Measurements from ENCODE around the gene OSBPL8. TPM values are rescaled to one million over a fixed set of nuclear protein-coding genes. Genes with fewer than 3 reads are reported as not detected.

Gene OSBPL8
- total and polyA plus RNA-seq, 2 donors (not counting 1 experiment from before 2014, with no cell fraction given) = 89.6 to 240 TPM

DNA sequence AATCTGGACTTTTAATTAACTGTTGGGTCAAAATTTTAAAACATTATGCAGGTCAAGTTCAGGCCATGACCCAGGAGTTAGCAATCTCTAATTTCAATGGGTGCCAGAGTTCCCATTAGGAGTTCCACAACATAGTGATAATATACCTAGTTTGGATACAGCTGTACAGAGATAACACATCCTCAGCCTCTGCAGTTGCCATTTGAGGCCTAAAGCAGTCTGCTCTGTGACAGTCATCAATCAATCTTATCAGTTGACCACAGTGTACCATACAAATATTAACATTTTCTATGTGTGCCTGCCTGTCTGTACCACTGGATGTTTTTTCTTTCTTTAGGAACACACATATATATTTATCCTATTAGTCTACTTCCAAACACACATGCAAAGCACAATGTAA, 157.3 kb downstream of the OSBPL8 start:
- no peak overlapping the region for H3K9ac ChIP-seq (ENCODE audit: insufficient read depth, low read length)
- TF ChIP-seq, protein P1, sequence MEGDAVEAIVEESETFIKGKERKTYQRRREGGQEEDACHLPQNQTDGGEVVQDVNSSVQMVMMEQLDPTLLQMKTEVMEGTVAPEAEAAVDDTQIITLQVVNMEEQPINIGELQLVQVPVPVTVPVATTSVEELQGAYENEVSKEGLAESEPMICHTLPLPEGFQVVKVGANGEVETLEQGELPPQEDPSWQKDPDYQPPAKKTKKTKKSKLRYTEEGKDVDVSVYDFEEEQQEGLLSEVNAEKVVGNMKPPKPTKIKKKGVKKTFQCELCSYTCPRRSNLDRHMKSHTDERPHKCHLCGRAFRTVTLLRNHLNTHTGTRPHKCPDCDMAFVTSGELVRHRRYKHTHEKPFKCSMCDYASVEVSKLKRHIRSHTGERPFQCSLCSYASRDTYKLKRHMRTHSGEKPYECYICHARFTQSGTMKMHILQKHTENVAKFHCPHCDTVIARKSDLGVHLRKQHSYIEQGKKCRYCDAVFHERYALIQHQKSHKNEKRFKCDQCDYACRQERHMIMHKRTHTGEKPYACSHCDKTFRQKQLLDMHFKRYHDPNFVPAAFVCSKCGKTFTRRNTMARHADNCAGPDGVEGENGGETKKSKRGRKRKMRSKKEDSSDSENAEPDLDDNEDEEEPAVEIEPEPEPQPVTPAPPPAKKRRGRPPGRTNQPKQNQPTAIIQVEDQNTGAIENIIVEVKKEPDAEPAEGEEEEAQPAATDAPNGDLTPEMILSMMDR (conservative IDR thresholded peaks at IDR 0.05 in 1 of 2, IDR thresholded peaks at IDR 0.05 in 1 of 2; ENCODE audit: low read depth in 1 of 2, low read length in 2 of 2) = no peak
- TF ChIP-seq EZH2 (IDR thresholded peaks at IDR 0.05; ENCODE audit: low read length, missing control alignments) = no peak
- no peaks in the 10 kb centered on the region for H3K4me1 ChIP-seq (ENCODE audit: control insufficient read depth, extremely low read depth, insufficient read depth, low read length)
- H4K20me1 ChIP-seq (ENCODE audit: control insufficient read depth, extremely low read depth, insufficient read depth, low read length) = no peaks in the 10 kb centered on the region
- no peaks in the 10 kb centered on the region for H3K9me3 ChIP-seq (ENCODE audit: control insufficient read depth, insufficient read depth, low read depth, low read length)
- H2AFZ ChIP-seq (ENCODE audit: low read length) = no peak overlapping the region
- H3K79me2 ChIP-seq (ENCODE audit: control insufficient read depth, insufficient read depth, low read length) = no peaks in the 10 kb centered on the region
- H3K27me3 ChIP-seq (ENCODE audit: control insufficient read depth, insufficient read depth, low read length) = no peaks in the 10 kb centered on the region
- H3K4me2 ChIP-seq (ENCODE audit: extremely low read depth, insufficient read depth, low read length) = no peak overlapping the region
- no peak for DNase-seq (ENCODE audit: low read depth in 2 of 2)
- no peak overlapping the region for H3K4me3 ChIP-seq (replicated peaks in 1 of 4; ENCODE audit: control extremely low read depth in 1 of 4, insufficient read depth in 1 of 4, low read depth in 3 of 4, low read length in 4 of 4)
- no peaks in the 10 kb centered on the region for H3K36me3 ChIP-seq (ENCODE audit: control insufficient read depth, insufficient read depth, low read length)
- no peak overlapping the region for H3K27ac ChIP-seq (ENCODE audit: insufficient read depth, low read length)

DNA sequence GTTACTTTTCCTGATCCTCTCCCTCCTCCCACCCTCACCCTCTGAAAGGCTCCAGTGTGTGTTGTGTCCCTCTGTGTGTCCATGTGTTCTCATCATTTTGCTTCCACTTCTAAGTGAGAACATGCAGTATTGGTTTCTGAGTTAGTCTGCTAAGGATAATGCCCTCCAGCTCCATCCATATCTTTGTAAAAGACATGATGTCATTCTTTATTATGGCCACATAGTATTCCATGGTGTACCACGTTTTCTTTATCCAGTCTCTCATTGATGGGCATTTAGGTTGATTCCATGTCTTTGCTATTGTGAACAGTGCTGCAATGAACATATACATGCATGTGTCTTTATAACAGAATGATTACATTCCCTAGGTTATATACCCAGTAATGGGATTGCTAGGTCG, 159.4 kb downstream of the OSBPL8 start:
- Histone ChIP-seq H4K20me1 (ENCODE audit: control insufficient read depth, extremely low read depth, insufficient read depth, low read length) (no peaks in the 10 kb centered on the region), H3K9me3 (ENCODE audit: control insufficient read depth, insufficient read depth, low read depth, low read length) (no peaks in the 10 kb centered on the region), H3K4me3 (replicated peaks in 1 of 4; ENCODE audit: control extremely low read depth in 1 of 4, insufficient read depth in 1 of 4, low read depth in 3 of 4, low read length in 4 of 4) (no peak overlapping the region), H3K79me2 (ENCODE audit: control insufficient read depth, insufficient read depth, low read length) (no peaks in the 10 kb centered on the region), H3K9ac (ENCODE audit: insufficient read depth, low read length) (no peak overlapping the region), H3K4me1 (ENCODE audit: control insufficient read depth, extremely low read depth, insufficient read depth, low read length) (no peaks in the 10 kb centered on the region), H3K4me2 (ENCODE audit: extremely low read depth, insufficient read depth, low read length) (no peak overlapping the region), H2AFZ (ENCODE audit: low read length) (no peak overlapping the region), H3K27me3 (ENCODE audit: control insufficient read depth, insufficient read depth, low read length) (no peaks in the 10 kb centered on the region), H3K36me3 (ENCODE audit: control insufficient read depth, insufficient read depth, low read length) (no peaks in the 10 kb centered on the region), H3K27ac (ENCODE audit: insufficient read depth, low read length) (no peak overlapping the region)
- TF ChIP-seq EZH2 (IDR thresholded peaks at IDR 0.05; ENCODE audit: low read length, missing control alignments) = no peak
- TF ChIP-seq, protein P1 (conservative IDR thresholded peaks at IDR 0.05 in 1 of 2, IDR thresholded peaks at IDR 0.05 in 1 of 2; ENCODE audit: low read depth in 1 of 2, low read length in 2 of 2) = no peak
- DNase-seq (ENCODE audit: low read depth in 2 of 2) = no peak

DNA sequence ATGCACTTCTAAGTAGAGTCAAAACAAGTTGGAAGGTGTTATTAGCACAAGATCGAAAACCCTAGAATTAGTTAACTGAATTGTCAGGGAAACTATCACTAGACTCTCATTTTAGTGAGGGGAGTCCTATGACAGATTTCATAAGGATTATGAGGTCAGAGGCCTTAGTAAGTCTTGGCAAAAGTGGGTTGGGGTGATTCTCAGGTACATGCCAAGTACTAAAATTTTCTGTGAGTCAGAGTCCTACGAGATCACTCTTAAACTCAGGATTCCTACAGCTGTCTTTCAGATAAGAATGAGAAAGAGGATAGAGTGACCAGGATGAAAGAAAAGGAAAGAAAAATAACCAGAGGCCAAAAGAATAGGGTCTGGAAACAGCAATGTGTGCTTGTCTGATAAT, 160.5 kb downstream of the OSBPL8 start:
- H3K9me3 ChIP-seq (ENCODE audit: control insufficient read depth, insufficient read depth, low read depth, low read length) = no peaks in the 10 kb centered on the region
- H3K27ac ChIP-seq (ENCODE audit: insufficient read depth, low read length) = no peak overlapping the region
- H3K79me2 ChIP-seq (ENCODE audit: control insufficient read depth, insufficient read depth, low read length) = no peaks in the 10 kb centered on the region
- H3K4me2 ChIP-seq (ENCODE audit: extremely low read depth, insufficient read depth, low read length) = no peak overlapping the region
- H2AFZ ChIP-seq (ENCODE audit: low read length) = no peak overlapping the region
- H4K20me1 ChIP-seq (ENCODE audit: control insufficient read depth, extremely low read depth, insufficient read depth, low read length) = no peaks in the 10 kb centered on the region
- no peak overlapping the region for H3K9ac ChIP-seq (ENCODE audit: insufficient read depth, low read length)
- peak in 1 of 2 donors; percentile 6 for DNase-seq (ENCODE audit: low read depth in 2 of 2)
- no peaks in the 10 kb centered on the region for H3K4me1 ChIP-seq (ENCODE audit: control insufficient read depth, extremely low read depth, insufficient read depth, low read length)
- H3K36me3 ChIP-seq (ENCODE audit: control insufficient read depth, insufficient read depth, low read length) = no peaks in the 10 kb centered on the region
- TF ChIP-seq EZH2 (IDR thresholded peaks at IDR 0.05; ENCODE audit: low read length, missing control alignments) = no peak
- TF ChIP-seq, protein P1 (conservative IDR thresholded peaks at IDR 0.05 in 1 of 2, IDR thresholded peaks at IDR 0.05 in 1 of 2; ENCODE audit: low read depth in 1 of 2, low read length in 2 of 2) = no peak
- no peak overlapping the region for H3K4me3 ChIP-seq (replicated peaks in 1 of 4; ENCODE audit: control extremely low read depth in 1 of 4, insufficient read depth in 1 of 4, low read depth in 3 of 4, low read length in 4 of 4)
- H3K27me3 ChIP-seq (ENCODE audit: control insufficient read depth, insufficient read depth, low read length) = no peaks in the 10 kb centered on the region
